ENCODE results near the gene PTPN11.
A peak's percentile ranks its signal among the peaks of the same experiment; 100 is the strongest.

GRCh38 chr12:112418608-112419296 lies at the start of gene PTPN11:
- TF ChIP-seq EZH2 (IDR thresholded peaks at IDR 0.05; ENCODE audit: low read length) (no peak), CTCF (optimal IDR thresholded peaks at IDR 0.05 in 1 of 3, IDR thresholded peaks at IDR 0.05 in 1 of 3, conservative IDR thresholded peaks at IDR 0.05 in 1 of 3; ENCODE audit: extremely low read depth in 1 of 3, insufficient read depth in 2 of 3, low read length in 3 of 3) (peak in 2 of 3 experiments; percentile 26 to 28)
